Stomach (tissue), 9 donors: ENCODE results near the gene HMGCL. TPM values are rescaled to one million over a fixed set of nuclear protein-coding genes. Genes with fewer than 3 reads are reported as not detected.
"Not testable (repeated sequence)": the region's sequence is repeated elsewhere in the genome, so short reads cannot be mapped to it uniquely, and the experiment has no call there.

Experiments used
- DNase-seq, 2 donors: peaks; one replicate each; pipeline versions ENCODE4 v3.0.0 to v3.0.0-alpha.2; 2013 to 2019
- H3K27ac ChIP-seq, 5 donors: fragments of 200-600 bp in 4 of 5; sonication (generic) in 4 of 5; one replicate each; pipeline ENCODE4 v1.5.1; 2013 to 2019; ENCODE audit warnings: mild to moderate bottlenecking in 1 of 5, moderate library complexity in 1 of 5
- H3K27me3 ChIP-seq, 3 donors: fragments of 200-600 bp; sonication (generic); one replicate each; pipeline ENCODE4 v1.5.1; 2017 to 2019; ENCODE audit warnings: mixed run types in 1 of 3
- H3K36me3 ChIP-seq, 4 donors: fragments of 200-600 bp; sonication (generic); 1 replicate in 3 of 4; 2 replicates in 1 of 4; pipeline ENCODE4 v1.5.1; 2016 to 2019
- H3K4me1 ChIP-seq, 4 donors: fragments of 200-600 bp; sonication (generic); one replicate each; pipeline ENCODE4 v1.5.1; 2016 to 2019
- H3K4me3 ChIP-seq, 4 donors: fragments of 200-600 bp; sonication (generic) in 3 of 4; one replicate each; pipeline ENCODE4 v1.5.1; 2016 to 2019; ENCODE audit warnings: mild to moderate bottlenecking in 1 of 4
- H3K9me3 ChIP-seq, 4 donors: fragments of 200-600 bp; sonication (generic); one replicate each; pipeline ENCODE4 v1.5.1; 2016 to 2019
- CTCF ChIP-seq, 7 experiments: fragments of 450-650 bp in 4 of 7; fragments of 200-600 bp in 3 of 7; sonication (generic) in 3 of 7; IDR thresholded peaks; one replicate each; pipeline ENCODE4 v1.5.1; 2016 to 2019; ENCODE audit warnings: antibody characterized with exemption in 7 of 7, control low read depth in 2 of 7, mild to moderate bottlenecking in 1 of 7
- EP300 ChIP-seq: sonication (generic); formaldehyde crosslinking; IDR thresholded peaks from one replicate; pipeline ENCODE4 v1.6.1; 2017; ENCODE audit warnings: antibody characterized with exemption
- POLR2A ChIP-seq, 4 donors: fragments of 450-650 bp; IDR thresholded peaks; one replicate each; pipeline ENCODE4 v1.6.1; 2016; ENCODE audit warnings: antibody characterized with exemption in 4 of 4, control low read depth in 2 of 4, mild to moderate bottlenecking in 1 of 4, moderate library complexity in 1 of 4
- POLR2AphosphoS5 ChIP-seq, 3 donors: sonication (generic); formaldehyde crosslinking; IDR thresholded peaks; one replicate each; pipeline ENCODE4 v1.6.1; 2016; ENCODE audit warnings: antibody characterized with exemption in 3 of 3
- WGBS, 5 donors: extraction: QIAGEN DNeasy Blood & Tissue Kit in 3 of 5; methylation state at CpG; one replicate each; pipeline versions ENCODE4 v1.1.5 to v1.1.7; 2013 to 2018; 5-methylcytosine and 5-hydroxymethylcytosine counted together
- intact Hi-C: fragments of 100-400 bp; cut with DNase I; formaldehyde crosslinking; loops from one replicate; pipeline ENCODE4 v1.15.1; 2023; ENCODE audit warnings: low total_unique reads
- polyA plus RNA-seq, 3 donors: library from polyadenylated mRNA; stranded (reverse); fragments of 200-250 nt; gene quantifications; one replicate each; pipeline ENCODE4 v1.2.3, GENCODE V29; 2013
- total RNA-seq, 5 donors: library from RNA; depleted of rRNA; stranded (reverse); fragments of >200 nt; gene quantifications; one replicate each; pipeline versions ENCODE4 v1.1.0 to v1.2.3, GENCODE V29; 2014 to 2016
- donor health status: healthy with polysubstance abuse.
- donor health status: Bipolar disorder and iron deficiency.
- donor health status: healthy.

The HMGCL gene
- total and polyA plus RNA-seq, 8 donors: 20.1 to 71.0 (median 40.8) TPM; not detected in 1

DNA sequence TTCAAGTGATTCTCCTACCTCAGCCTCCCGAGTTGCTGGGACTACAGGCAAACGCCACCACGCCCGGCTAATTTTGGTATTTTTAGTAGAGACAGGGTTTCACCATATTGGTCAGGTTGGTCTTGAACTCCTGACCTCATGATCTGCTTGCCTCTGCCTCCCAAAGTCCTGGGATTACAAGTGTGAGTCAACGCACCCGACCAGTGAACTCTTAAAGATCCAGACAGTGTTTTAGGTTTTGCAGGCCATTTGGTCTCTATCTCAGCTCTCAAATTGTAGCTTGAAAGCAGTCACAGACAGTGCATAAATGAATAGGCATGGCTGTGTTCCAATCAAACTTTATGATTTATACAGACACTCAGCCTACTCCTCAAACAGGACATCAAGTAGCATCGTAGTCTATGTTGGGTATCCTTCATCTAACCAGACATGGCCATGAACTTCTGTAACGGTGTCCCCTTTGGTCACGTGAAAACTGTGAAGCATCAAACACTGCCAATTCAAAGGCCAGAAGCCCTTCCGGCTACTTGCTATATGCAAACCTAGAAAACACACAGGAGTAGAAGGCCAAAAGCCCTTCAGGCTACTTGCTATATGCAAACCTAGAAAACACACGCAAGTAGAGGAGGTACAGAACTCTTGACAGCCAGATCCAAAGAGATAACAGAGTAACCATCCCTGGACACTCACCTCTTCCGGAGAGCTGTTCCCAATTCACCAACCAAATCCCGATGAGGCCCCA is 39.7 kb upstream of the HMGCL start:
- Histone ChIP-seq H3K9me3 (no peaks in the 10 kb centered on the region), H3K27me3 (no peaks in the 10 kb centered on the region), H3K4me1 (peaks cover 11 to 38% (median 32%) of the 10 kb centered on the region in 4 donors), H3K27ac (peak overlapping the region in 1 of 5 donors; percentile 14), H3K36me3 (peaks cover 14 to 53% (median 50%) of the 10 kb centered on the region in 4 donors), H3K4me3 (no peak overlapping the region)
- intact Hi-C loops: no loop called here
- TF ChIP-seq CTCF (IDR thresholded peaks at IDR 0.05) (no peak), EP300 (no peak), POLR2AphosphoS5 (IDR thresholded peaks at IDR 0.05) (no peak), POLR2A (IDR thresholded peaks at IDR 0.05) (no peak)
- DNase-seq: no peak
- WGBS, 5 donors: 93 to 98% (median 96%) methylated on average over 13 of the region's 13 CpGs

DNA sequence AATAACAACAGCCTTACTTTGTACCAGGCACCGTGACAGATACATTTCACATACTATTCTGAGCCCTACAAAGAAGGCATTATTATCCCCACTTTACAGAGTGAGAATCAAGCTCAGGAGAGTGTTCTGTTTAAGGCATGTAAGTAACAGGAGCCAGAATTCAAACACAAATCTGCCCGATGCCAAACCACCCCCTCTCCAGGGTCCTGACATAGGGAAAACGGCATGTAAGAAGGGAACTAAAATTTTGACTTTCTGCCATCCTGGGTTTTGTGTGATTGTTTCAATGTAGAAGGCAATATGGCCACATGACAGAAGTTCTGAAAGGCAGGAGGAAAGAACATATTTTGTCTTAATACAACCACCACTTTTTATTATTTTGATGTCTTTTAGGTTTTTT is 37.4 kb upstream of the HMGCL start:
- intact Hi-C loops: no loop called here
- Histone ChIP-seq H3K9me3 (no peaks in the 10 kb centered on the region), H3K27ac (no peak overlapping the region), H3K27me3 (no peaks in the 10 kb centered on the region), H3K4me1 (peaks cover 11 to 26% (median 22%) of the 10 kb centered on the region in 4 donors), H3K4me3 (no peak overlapping the region), H3K36me3 (peaks cover 19 to 76% (median 74%) of the 10 kb centered on the region in 4 donors)
- DNase-seq: no peak
- WGBS, 5 donors: 67 to 86% (median 74%) methylated on average over 3 of the region's 3 CpGs
- no peak for TF ChIP-seq EP300

DNA sequence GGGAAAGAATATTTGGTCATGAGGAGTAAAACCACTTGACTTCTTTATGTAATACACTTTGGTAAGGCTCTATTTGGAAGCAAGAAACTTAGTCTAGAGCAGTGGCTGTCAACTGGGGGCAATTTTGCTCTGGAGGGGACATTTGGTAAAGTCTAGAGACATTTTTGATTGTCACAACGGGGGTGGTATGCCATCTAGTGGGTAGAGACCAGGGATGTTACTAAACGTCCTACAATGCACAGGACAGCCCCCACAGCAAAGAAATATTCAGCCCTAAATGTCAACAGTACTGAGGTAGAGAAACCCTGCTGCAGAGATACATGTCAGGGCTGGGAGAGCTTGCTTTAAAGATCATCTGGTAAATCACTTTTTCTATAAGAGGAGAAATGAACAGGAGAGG is 29.3 kb upstream of the HMGCL start:
- TF ChIP-seq CTCF (IDR thresholded peaks at IDR 0.05) (no peak), POLR2A (IDR thresholded peaks at IDR 0.05) (no peak), EP300 (no peak), POLR2AphosphoS5 (IDR thresholded peaks at IDR 0.05) (no peak)
- H3K27me3 ChIP-seq: no peaks in the 10 kb centered on the region
- 19 to 37% (median 34%) methylated on average over 2 of the region's 2 CpGs for WGBS, 5 donors
- no peaks in the 10 kb centered on the region for H3K4me1 ChIP-seq
- H3K9me3 ChIP-seq: no peaks in the 10 kb centered on the region
- intact Hi-C loops: no loop called here
- H3K36me3 ChIP-seq: peaks cover 18 to 68% (median 60%) of the 10 kb centered on the region in 4 donors
- no peak for DNase-seq
- no peak overlapping the region for H3K4me3 ChIP-seq
- no peak overlapping the region for H3K27ac ChIP-seq

DNA sequence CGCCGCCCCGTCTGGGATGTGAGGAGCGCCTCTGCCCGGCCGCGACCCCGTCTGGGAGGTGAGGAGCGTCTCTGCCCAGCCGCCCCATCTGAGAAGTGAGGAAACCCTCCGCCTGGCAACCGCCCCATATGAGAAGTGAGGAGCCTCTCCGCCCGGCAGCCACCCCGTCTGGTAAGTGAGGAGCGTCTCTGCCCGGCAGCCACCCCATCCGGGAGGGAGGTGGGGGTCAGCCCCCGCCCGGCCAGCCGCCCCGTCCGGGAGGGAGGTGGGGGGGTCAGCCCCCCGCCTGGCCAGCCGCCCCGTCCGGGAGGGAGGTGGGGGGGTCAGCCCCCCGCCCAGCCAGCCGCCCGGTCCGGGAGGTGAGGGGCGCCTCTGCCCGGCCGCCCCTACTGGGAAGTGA is 27.9 kb upstream of the HMGCL start:
- H3K27ac ChIP-seq, intact Hi-C loops, H3K27me3 ChIP-seq, DNase-seq, H3K4me1 ChIP-seq, H3K4me3 ChIP-seq, H3K9me3 ChIP-seq: not testable (repeated sequence)
- 93 to 96% (median 95%) methylated on average over 10 to 26 of the region's 34 CpGs; no CpG with 5 or more reads in 1 of the 5 donors for WGBS, 5 donors
- H3K36me3 ChIP-seq: peaks cover 19 to 66% (median 56%) of the 10 kb centered on the region in 4 donors

- peaks cover 24 to 66% (median 56%) of the 10 kb centered on the region in 4 donors for H3K36me3 ChIP-seq
These were observed 26.2 kb upstream of the HMGCL start for GRCh38 chr1:23851406-23851805.

More at GRCh38 chr1:23851406-23851805, 26.2 kb upstream of the HMGCL start:
- H3K4me3 ChIP-seq, H3K9me3 ChIP-seq, DNase-seq, H3K27me3 ChIP-seq, intact Hi-C loops, H3K4me1 ChIP-seq, H3K27ac ChIP-seq: not testable (repeated sequence)
